Jurkat, Clone E6-1 (cell line): ENCODE data around the gene PLEKHA5.
"Not testable (repeated sequence)": the region's sequence is repeated elsewhere in the genome, so short reads cannot be mapped to it uniquely, and the experiment has no call there.

ENCODE experiments used
- DNase-seq: peaks from one replicate; pipeline ENCODE4 v3.0.0-alpha.2; 2011; ENCODE audit warnings: low read depth, low spot score
- H3K4me3 ChIP-seq: 2 replicates; pipeline ENCODE4 v1.5.1; 2011; ENCODE audit warnings: mild to moderate bottlenecking, low read length, control low read depth, moderate library complexity

The PLEKHA5 gene

GRCh38 chr12:19409376-19409775 lies 279.8 kb downstream of the PLEKHA5 start:
- no peak for DNase-seq
- no peak overlapping the region for H3K4me3 ChIP-seq

- no peak overlapping the region for H3K4me3 ChIP-seq
Measured at GRCh38 chr12:19410211-19410610, 280.7 kb downstream of the PLEKHA5 start.

GRCh38 chr12:19410629-19411185 lies 281.2 kb downstream of the PLEKHA5 start:
- DNase-seq: no peak

More at GRCh38 chr12:19410211-19410610, 280.7 kb downstream of the PLEKHA5 start:
- no peak for DNase-seq

GRCh38 chr12:19411234-19412204 lies 282.0 kb downstream of the PLEKHA5 start:
- no peak overlapping the region for H3K4me3 ChIP-seq
- no peak for DNase-seq

More at GRCh38 chr12:19410629-19411185, 281.2 kb downstream of the PLEKHA5 start:
- H3K4me3 ChIP-seq: no peak overlapping the region

- DNase-seq: no peak
- H3K4me3 ChIP-seq: no peak overlapping the region
Measured at GRCh38 chr12:19412844-19413243, 283.3 kb downstream of the PLEKHA5 start.

- not testable (repeated sequence) for H3K4me3 ChIP-seq, DNase-seq
Measured at GRCh38 chr12:19413582-19413981, 284.0 kb downstream of the PLEKHA5 start.

- H3K4me3 ChIP-seq: no peak overlapping the region
- DNase-seq: no peak
Measured at GRCh38 chr12:19415563-19415962, 286.0 kb downstream of the PLEKHA5 start.

GRCh38 chr12:19419086-19419485 lies 289.6 kb downstream of the PLEKHA5 start:
- DNase-seq: no peak
- no peak overlapping the region for H3K4me3 ChIP-seq

- no peak overlapping the region for H3K4me3 ChIP-seq
- peak; percentile 46 for DNase-seq
Measured at GRCh38 chr12:19421503-19422282, 292.2 kb downstream of the PLEKHA5 start.

- no peak overlapping the region for H3K4me3 ChIP-seq
- DNase-seq: no peak
Measured at GRCh38 chr12:19423166-19423930, 293.8 kb downstream of the PLEKHA5 start.
